Measurements from ENCODE around the gene CFAP100. TPM values are rescaled to one million over a fixed set of nuclear protein-coding genes. Genes with fewer than 3 reads are reported as not detected.

Gene CFAP100
- total RNA-seq, 1 donor from 2014 or later: 4.3 TPM

- Mint-ChIP-seq H3K36me3 (peaks cover 39% of the 10 kb centered on the region), H3K27me3 (no peaks in the 10 kb centered on the region), H3K27ac (no peak overlapping the region), H3K9me3 (no peaks in the 10 kb centered on the region), H3K4me3 (no peak overlapping the region), H3K4me1 (ENCODE audit: unreplicated experiment) (no peaks in the 10 kb centered on the region)
- DNase-seq (ENCODE audit: extremely low spot score, unreplicated experiment): no peak
- TF ChIP-seq CTCF (conservative IDR thresholded peaks at IDR 0.05): no peak
Observed at GRCh38 chr3:126464997-126465396, 70.3 kb downstream of the CFAP100 start.

GRCh38 chr3:126465928-126466544 is 71.3 kb downstream of the CFAP100 start:
- Mint-ChIP-seq H3K27ac (no peak overlapping the region), H3K4me1 (ENCODE audit: unreplicated experiment) (no peaks in the 10 kb centered on the region), H3K9me3 (no peaks in the 10 kb centered on the region), H3K4me3 (no peak overlapping the region), H3K27me3 (no peaks in the 10 kb centered on the region), H3K36me3 (peaks cover 47% of the 10 kb centered on the region)
- no peak for DNase-seq (ENCODE audit: extremely low spot score, unreplicated experiment)
- TF ChIP-seq CTCF (conservative IDR thresholded peaks at IDR 0.05): no peak

GRCh38 chr3:126466886-126467610 is 72.3 kb downstream of the CFAP100 start:
- Mint-ChIP-seq H3K9me3 (no peaks in the 10 kb centered on the region), H3K27me3 (no peaks in the 10 kb centered on the region), H3K27ac (no peak overlapping the region), H3K36me3 (peaks cover 44% of the 10 kb centered on the region), H3K4me3 (no peak overlapping the region), H3K4me1 (ENCODE audit: unreplicated experiment) (peaks cover 3% of the 10 kb centered on the region)
- DNase-seq (ENCODE audit: extremely low spot score, unreplicated experiment): no peak
- TF ChIP-seq CTCF (conservative IDR thresholded peaks at IDR 0.05): no peak

GRCh38 chr3:126467611-126467955 is 72.9 kb downstream of the CFAP100 start:
- Mint-ChIP-seq H3K4me1 (ENCODE audit: unreplicated experiment) (peaks cover 8% of the 10 kb centered on the region), H3K27ac (no peak overlapping the region), H3K36me3 (peaks cover 44% of the 10 kb centered on the region), H3K4me3 (no peak overlapping the region), H3K27me3 (no peaks in the 10 kb centered on the region), H3K9me3 (no peaks in the 10 kb centered on the region)
- TF ChIP-seq CTCF (conservative IDR thresholded peaks at IDR 0.05): no peak
- DNase-seq (ENCODE audit: extremely low spot score, unreplicated experiment): no peak

- no peak for DNase-seq (ENCODE audit: extremely low spot score, unreplicated experiment)
- Mint-ChIP-seq H3K27ac (no peak overlapping the region), H3K9me3 (no peaks in the 10 kb centered on the region), H3K27me3 (no peaks in the 10 kb centered on the region), H3K4me3 (no peak overlapping the region), H3K4me1 (ENCODE audit: unreplicated experiment) (peaks cover 15% of the 10 kb centered on the region), H3K36me3 (peaks cover 51% of the 10 kb centered on the region)
- no peak for TF ChIP-seq CTCF (conservative IDR thresholded peaks at IDR 0.05)
Observed at GRCh38 chr3:126468028-126468891, 73.6 kb downstream of the CFAP100 start.

All from type B pancreatic cell (in vitro differentiated cells).